HepG2 (cell line): ENCODE measurements around the gene RICTOR. TPM values are rescaled to one million over a fixed set of nuclear protein-coding genes. Genes with fewer than 3 reads are reported as not detected.
A peak's percentile ranks its signal among the peaks of the same experiment; 100 is the strongest.

Experiments
- ATAC-seq: fragments of 200-7000 bp; cut with Tn5 transposase; 3 replicates; pipeline ENCODE4 v1.9.1; 2020; ENCODE audit warnings: mild to moderate bottlenecking, moderate library complexity
- BruUV-seq: library from RNA; stranded (reverse); fragments of 400-500 nt; replicated peaks from 2 replicates; lab custom pipeline; 2021; lab: Mats Ljungman, UMichigan
- CTCF ChIA-PET: fragments of 300-600 bp; formaldehyde crosslinking; extraction: SDS; loops from one replicate; lab custom pipeline; 2021; ENCODE audit warnings: low total read pairs, inconsistent platforms, low intra/inter-chr PET ratio; lab: Yijun Ruan, JAX
- POLR2A ChIA-PET: fragments of 350-600 bp; sonication (Branson Sonifier 250); formaldehyde crosslinking; loops from one replicate; lab custom pipeline; 2020; ENCODE audit warnings: antibody characterized with exemption, inconsistent platforms; lab: Yijun Ruan, JAX
- DNase-seq: peaks from one replicate; pipeline ENCODE4 v3.0.0-alpha.2; 2015; ENCODE audit warnings: low spot score
- FAIRE-seq: peaks from 3 replicates; lab custom pipeline; 2011; peaks lifted over from hg19 to GRCh38; lab: Jason Lieb, UNC
- H2AFZ ChIP-seq: one replicate; pipeline ENCODE4 v1.6.1; 2011; ENCODE audit warnings: low read length, inconsistent platforms
- H3K27ac ChIP-seq: fragments of 300-600 bp; 3 replicates; pipeline ENCODE4 v1.8.0; 2011; ENCODE audit warnings: mixed run types, mild to moderate bottlenecking, mixed read lengths, low read length, inconsistent platforms; ENCODE audit not compliant: insufficient read depth; ENCODE audit errors: extremely low read length
- H3K27me3 ChIP-seq, 2 experiments: fragments of 200-600 bp in 1 of 2; 2 replicates in 1 of 2; 3 replicates in 1 of 2; pipeline versions ENCODE4 v1.6.0 to v1.8.0; 2011; ENCODE audit warnings: low read length in 2 of 2, mild to moderate bottlenecking in 2 of 2, moderate library complexity in 2 of 2, inconsistent platforms in 1 of 2; ENCODE audit not compliant: insufficient read depth in 2 of 2, control insufficient read depth in 1 of 2
- H3K36me3 ChIP-seq, 2 experiments: fragments of 200-600 bp in 1 of 2; replicated peaks in 1 of 2; 2 replicates in 1 of 2; 3 replicates in 1 of 2; pipeline versions ENCODE4 v1.5.1 to v1.8.0; 2011; ENCODE audit warnings: low read length in 2 of 2, inconsistent platforms in 1 of 2; ENCODE audit not compliant: insufficient read depth in 2 of 2, control insufficient read depth in 1 of 2
- H3K4me1 ChIP-seq: 2 replicates; pipeline ENCODE4 v1.5.1; 2012; ENCODE audit warnings: low read length, inconsistent platforms; ENCODE audit not compliant: insufficient read depth
- H3K4me2 ChIP-seq: 2 replicates; pipeline ENCODE4 v1.6.0; 2011; ENCODE audit warnings: low read depth, low read length, inconsistent platforms
- H3K4me3 ChIP-seq, 3 experiments: fragments of 200-600 bp in 1 of 3; sonication (generic), shearing (Covaris generic) in 1 of 3; replicated peaks in 1 of 3; 2 replicates each; pipeline ENCODE4 v1.5.1; 2011 to 2016; ENCODE audit warnings: low read length in 3 of 3, inconsistent platforms in 2 of 3, low read depth in 2 of 3, mild to moderate bottlenecking in 2 of 3, control low read depth in 1 of 3, mixed read lengths in 1 of 3; ENCODE audit not compliant: insufficient read depth in 1 of 3
- H3K79me2 ChIP-seq: one replicate; pipeline ENCODE4 v1.6.1; 2011; ENCODE audit warnings: low read length, inconsistent platforms; ENCODE audit not compliant: insufficient read depth
- H3K9ac ChIP-seq: 2 replicates; pipeline ENCODE4 v1.6.0; 2011; ENCODE audit warnings: mild to moderate bottlenecking, low read depth, low read length, inconsistent platforms; ENCODE audit not compliant: insufficient read depth
- H3K9me3 ChIP-seq: 2 replicates; pipeline ENCODE4 v1.5.1; 2012; ENCODE audit warnings: mild to moderate bottlenecking, low read length
- H4K20me1 ChIP-seq: 2 replicates; pipeline ENCODE4 v1.6.0; 2011; ENCODE audit warnings: inconsistent platforms, mild to moderate bottlenecking, low read length, moderate library complexity; ENCODE audit not compliant: insufficient read depth
- BRD4 ChIP-seq: sonication (generic); formaldehyde crosslinking; IDR thresholded peaks from 2 replicates; pipeline ENCODE4 v1.4.0; 2020; ENCODE audit warnings: missing genetic modification reagents
- CREB1 ChIP-seq, 2 experiments: fragments of 450-650 bp in 1 of 2; IDR thresholded peaks; 2 replicates each; pipeline ENCODE4 v1.6.1; 2016 to 2017; ENCODE audit warnings: control low read depth in 1 of 2, mild to moderate bottlenecking in 1 of 2, missing compliant biosample characterization in 1 of 2, missing genetic modification characterization in 1 of 2
- CSRNP2 ChIP-seq: sonication (generic); formaldehyde crosslinking; conservative IDR thresholded peaks from 2 replicates; pipeline ENCODE4 v1.8.0; 2022; ENCODE audit warnings: low read depth, missing genetic modification reagents
- HES4 ChIP-seq: sonication (generic); formaldehyde crosslinking; IDR thresholded peaks from 2 replicates; pipeline ENCODE4 v1.9.0; 2021; ENCODE audit warnings: mild to moderate bottlenecking, missing genetic modification reagents, borderline replicate concordance
- MLX ChIP-seq: IDR thresholded peaks from 2 replicates; pipeline ENCODE4 v1.6.1; 2016
- POLR2AphosphoS5 ChIP-seq: IDR thresholded peaks from 2 replicates; pipeline ENCODE4 v1.6.1; 2012; ENCODE audit warnings: low read depth, low read length
- RORA ChIP-seq: sonication (generic); formaldehyde crosslinking; IDR thresholded peaks from 2 replicates; pipeline ENCODE4 v1.5.0; 2020; ENCODE audit warnings: mild to moderate bottlenecking, missing genetic modification reagents, moderate library complexity
- TBP ChIP-seq: sonication (generic); formaldehyde crosslinking; IDR thresholded peaks from 2 replicates; pipeline ENCODE4 v1.5.0; 2020; ENCODE audit warnings: missing genetic modification reagents
- TP53 ChIP-seq: sonication (generic); formaldehyde crosslinking; conservative IDR thresholded peaks from 2 replicates; pipeline ENCODE4 v1.4.0; 2020; ENCODE audit warnings: missing genetic modification reagents
- ZNF136 ChIP-seq: sonication (generic); formaldehyde crosslinking; IDR thresholded peaks from 2 replicates; pipeline ENCODE4 v1.8.1; 2022; ENCODE audit warnings: low read depth, mild to moderate bottlenecking, moderate library complexity, missing genetic modification reagents
- ZNF20 ChIP-seq: sonication (generic); formaldehyde crosslinking; IDR thresholded peaks from 2 replicates; pipeline ENCODE4 v1.4.0; 2020; ENCODE audit warnings: mild to moderate bottlenecking, moderate library complexity, missing genetic modification reagents
- ZNF263 ChIP-seq: sonication (generic); formaldehyde crosslinking; IDR thresholded peaks from 2 replicates; pipeline ENCODE4 v1.4.0; 2020; ENCODE audit warnings: missing genetic modification reagents
- ZNF589 ChIP-seq: sonication (generic); formaldehyde crosslinking; conservative IDR thresholded peaks from 2 replicates; pipeline ENCODE4 v1.8.0; 2022; ENCODE audit warnings: mild to moderate bottlenecking, moderate library complexity, missing genetic modification reagents
- ZNF710 ChIP-seq: sonication (generic); formaldehyde crosslinking; IDR thresholded peaks from 2 replicates; pipeline ENCODE4 v1.5.0; 2020; ENCODE audit warnings: mild to moderate bottlenecking, missing genetic modification reagents, borderline replicate concordance
- WGBS: methylation state at CpG from one replicate; pipeline ENCODE4 v1.1.6; 2017; ENCODE audit warnings: low lambda C conversion rate; 5-methylcytosine and 5-hydroxymethylcytosine counted together
- in situ Hi-C: cut with HindIII; loops from 2 replicates; pipeline ENCODE4 v1.10.0; 2017; ENCODE audit warnings: low pct_unique_long_range_greater_than_20kb; ENCODE audit not compliant: extremely low pct_ligation_motif_present
- intact Hi-C: fragments of 100-400 bp; cut with micrococcal nuclease; formaldehyde crosslinking; loops from one replicate; pipeline ENCODE4 v1.10.0; 2022; ENCODE audit not compliant: unreplicated experiment
- polyA plus RNA-seq, 8 experiments: library from polyadenylated mRNA; depleted of rRNA in 3 of 8; stranded (reverse) in 7 of 8; unstranded in 1 of 8; fragments of >200 nt; fragmentation: Illumina TruSeq in 4 of 8; extraction: Trizol in 4 of 8; gene quantifications; 2 replicates each; pipeline versions ENCODE4 v1.2.1 to v1.2.3, GENCODE V29; 2011 to 2016; ENCODE audit warnings: low read depth in 4 of 8, missing spikeins in 1 of 8, mixed read lengths in 1 of 8; ENCODE audit not compliant: insufficient read depth in 1 of 8
- total RNA-seq, 5 experiments: library from RNA; depleted of rRNA; stranded (reverse); fragments of >200 nt; fragmentation: Illumina TruSeq; extraction: Trizol; gene quantifications; 2 replicates each; pipeline ENCODE4 v1.2.3, GENCODE V29; 2016; ENCODE audit warnings: low read depth in 1 of 5

Gene RICTOR
- total and polyA plus RNA-seq, 2 of the 13 experiments (the other 11 are each of a cell fraction or from before 2014, with no cell fraction given), result 10.7 to 15.4 TPM

GRCh38 chr5:38927470-38927869 is 146.7 kb downstream of the RICTOR start:
- Histone ChIP-seq H3K27me3 (no peaks in the 10 kb centered on the region), H3K4me2 (no peak overlapping the region), H3K4me1 (peaks cover 8% of the 10 kb centered on the region), H3K79me2 (no peaks in the 10 kb centered on the region), H3K4me3 (no peak overlapping the region), H3K9me3 (no peaks in the 10 kb centered on the region), H2AFZ (no peak overlapping the region), H3K9ac (no peak overlapping the region), H3K36me3 (peaks cover 7 to 51% of the 10 kb centered on the region in 2 experiments), H4K20me1 (no peaks in the 10 kb centered on the region), H3K27ac (no peak overlapping the region)
- TF ChIP-seq CREB1 (IDR thresholded peaks at IDR 0.05) (no peak), CREB1 (CRISPR knock-in tag; IDR thresholded peaks at IDR 0.05) (no peak), POLR2AphosphoS5 (no peak), HES4 (no peak), CSRNP2 (no peak), TBP (CRISPR knock-in tag) (no peak)
- intact Hi-C loops, result no loop called here
- ATAC-seq, result 0 out of 3 replicates have a peak, but pooled peaks have one; percentile 21
- FAIRE-seq, result no peak
- WGBS, result 88% methylated on average over 2 of the region's 2 CpGs
- BruUV-seq, result no TSS peak
- ChIA-PET CTCF (no interaction called here), POLR2A (no interaction called here)
- DNase-seq, result no peak
- in situ Hi-C loops, result no loop called here

GRCh38 chr5:38926121-38926520 is 148.1 kb downstream of the RICTOR start:
- Histone ChIP-seq H3K4me3 (no peak overlapping the region), H3K9ac (no peak overlapping the region), H3K4me2 (no peak overlapping the region), H3K27ac (no peak overlapping the region), H3K27me3 (no peaks in the 10 kb centered on the region), H3K4me1 (peaks cover 8% of the 10 kb centered on the region), H2AFZ (no peak overlapping the region), H3K79me2 (no peaks in the 10 kb centered on the region), H3K9me3 (no peaks in the 10 kb centered on the region), H3K36me3 (peaks cover 9 to 48% of the 10 kb centered on the region in 2 experiments), H4K20me1 (peaks cover 5% of the 10 kb centered on the region; the same call in 1 of the 2 replicates)
- in situ Hi-C loops (no loop called here), intact Hi-C loops (no loop called here)
- DNase-seq (no peak), FAIRE-seq (no peak), ATAC-seq (no peak)
- ChIA-PET POLR2A (no interaction called here), CTCF (no interaction called here)
- no TSS peak for BruUV-seq
- WGBS, result 100% methylated on average over 3 of the region's 3 CpGs
- no peak for TF ChIP-seq TP53 (CRISPR knock-in tag)
- no peak for TF ChIP-seq ZNF710
- no peak for TF ChIP-seq BRD4
- TF ChIP-seq ZNF589 (CRISPR knock-in tag), result no peak
- TF ChIP-seq ZNF136 (CRISPR knock-in tag), result no peak
- TF ChIP-seq MLX (CRISPR knock-in tag), result no peak
- TF ChIP-seq RORA (CRISPR knock-in tag), result no peak
- TF ChIP-seq ZNF263 (CRISPR knock-in tag), result no peak
- TF ChIP-seq ZNF20, result no peak
